ENCODE results near the gene ELAVL3.

ELAVL3 gene

DNA sequence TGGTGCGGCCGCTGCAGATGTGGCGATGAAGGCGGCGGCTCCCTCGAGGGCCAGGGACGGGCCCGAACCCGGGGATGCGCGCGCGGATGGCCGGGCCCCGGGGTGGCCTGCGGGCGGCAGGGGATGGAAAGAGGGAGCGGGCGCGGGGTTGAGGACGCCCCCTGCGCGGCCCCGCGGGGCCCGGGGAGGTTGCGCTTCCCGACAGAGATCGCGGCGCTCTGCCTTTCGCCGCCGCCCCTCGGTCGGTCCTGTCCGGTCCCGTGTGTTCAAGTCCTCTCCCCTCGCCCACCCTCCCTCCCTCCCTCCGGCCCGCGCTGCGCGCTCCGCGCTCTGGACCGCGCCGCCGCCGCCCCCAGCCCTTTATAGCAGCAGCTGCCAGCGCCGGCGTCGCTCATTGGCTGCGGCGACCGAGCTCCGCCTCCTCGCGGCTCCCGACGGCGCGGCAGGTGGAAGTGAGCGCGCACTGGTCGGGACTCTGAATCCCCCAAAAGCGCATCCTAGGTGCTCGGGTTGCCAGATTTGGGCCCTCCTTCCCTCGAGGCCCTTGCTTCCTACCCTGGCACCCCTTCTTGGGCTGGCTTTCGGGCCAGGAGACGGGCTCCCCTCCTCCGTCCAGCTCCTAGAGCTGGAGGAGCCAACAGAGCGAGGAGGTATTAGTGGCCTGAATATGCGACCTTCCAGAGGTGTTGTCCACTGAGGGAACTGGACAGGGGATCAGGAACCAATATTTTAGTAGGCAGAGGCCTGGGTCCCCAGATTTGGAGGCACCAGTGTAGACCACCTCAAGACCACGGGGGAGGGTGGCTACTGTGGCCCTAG is at the start of gene ELAVL3:
ELAVL3 (minus strand) TSS at position 332 of the 819 bp plus-strand sequence. CDS start 438 bp downstream, outside the sequence.
- peak; percentile 49 for DNase-seq

- DNase-seq: peak; percentile 83
Measured at GRCh38 chr19:11530432-11530831, 49.6 kb upstream of the ELAVL3 start.

- DNase-seq: peak; percentile 80
Measured at GRCh38 chr19:11528551-11529341, 47.9 kb upstream of the ELAVL3 start, which contains the start of gene ECSIT. Gene ECSIT (minus strand): TSS chr19:11529134. CDS start chr19:11519170, 9,964 bp downstream.

- DNase-seq: no peak
Measured at GRCh38 chr19:11519138-11519537, 38.3 kb upstream of the ELAVL3 start.

- no peak for DNase-seq
Measured at GRCh38 chr19:11513946-11514345, 33.1 kb upstream of the ELAVL3 start.

DNA sequence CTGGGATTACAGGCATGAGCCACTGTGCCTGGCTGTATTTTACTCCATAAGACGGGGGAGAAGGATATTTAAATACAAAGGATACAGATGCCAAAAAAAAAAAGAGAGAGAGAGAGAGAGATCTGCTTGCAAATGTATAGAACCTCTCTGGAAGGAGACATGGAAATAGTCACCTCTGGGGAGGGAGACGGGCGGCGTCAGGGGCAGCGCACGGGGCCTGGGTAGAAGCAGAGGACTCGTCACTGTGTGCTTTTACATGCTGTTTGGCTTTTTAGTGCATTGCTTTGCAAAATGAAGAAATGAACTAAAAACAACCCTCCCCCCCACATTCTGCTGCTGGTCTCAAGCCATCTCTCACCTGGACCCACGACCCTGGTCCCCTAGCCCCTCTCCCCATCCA is 29.6 kb upstream of the ELAVL3 start:
- no peak for DNase-seq

DNA sequence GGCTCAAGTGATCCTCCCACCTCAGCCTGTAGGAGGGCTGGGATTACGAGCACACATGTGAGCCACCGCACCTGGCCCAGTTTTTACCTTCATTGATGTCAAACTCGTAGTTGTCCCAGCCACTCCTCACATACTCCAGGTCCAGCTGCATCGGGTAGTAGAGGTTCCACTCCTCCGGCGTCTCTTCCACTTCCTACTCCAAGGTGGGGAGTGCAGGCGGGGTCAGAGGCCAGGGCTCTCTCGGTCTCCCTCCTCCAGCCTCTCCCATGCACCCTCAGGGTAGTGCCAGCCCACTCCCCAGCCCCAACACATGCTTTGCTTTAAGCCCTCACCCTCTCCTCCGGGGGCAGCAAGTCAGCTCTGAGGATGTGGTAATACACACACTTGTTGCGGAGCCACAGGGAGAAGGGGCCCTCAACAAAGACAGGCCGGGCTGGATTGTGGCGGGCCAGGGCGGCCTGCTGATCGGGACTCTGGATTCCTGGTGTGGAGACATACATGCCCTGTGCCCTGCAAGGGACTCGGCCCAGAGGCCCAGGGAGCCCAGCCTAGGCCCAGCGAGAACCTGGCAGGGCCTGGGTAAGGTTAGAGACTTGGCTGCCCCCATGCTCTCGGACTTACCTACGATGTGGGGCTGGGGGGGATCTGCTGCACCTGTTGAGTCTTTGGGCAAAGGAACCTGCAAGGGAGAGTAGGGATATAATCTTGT is 26.7 kb upstream of the ELAVL3 start:
- no peak for DNase-seq

DNA sequence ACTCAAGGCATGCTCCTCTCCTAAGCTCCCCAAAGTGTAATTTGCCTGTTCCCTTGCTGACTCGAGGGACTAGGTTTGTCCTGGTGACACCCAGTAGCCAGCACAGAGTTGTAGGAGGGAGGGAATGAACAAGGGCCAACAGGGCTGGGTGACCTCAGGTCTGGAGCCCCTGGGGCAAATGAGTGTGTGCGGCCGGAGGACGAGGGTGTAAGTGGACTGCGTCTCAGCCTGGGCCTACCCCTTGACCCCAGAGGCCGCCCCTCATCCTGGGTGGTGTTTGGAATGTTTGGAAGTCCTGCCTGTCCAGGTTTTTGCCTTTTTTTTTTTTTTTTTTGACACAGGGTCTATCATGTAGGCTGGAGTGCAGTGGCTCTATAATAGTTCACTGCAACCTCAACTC is 26.1 kb upstream of the ELAVL3 start:
- DNase-seq: no peak

- no peak for DNase-seq
Measured at GRCh38 chr19:11506101-11506555, 25.3 kb upstream of the ELAVL3 start.

DNA sequence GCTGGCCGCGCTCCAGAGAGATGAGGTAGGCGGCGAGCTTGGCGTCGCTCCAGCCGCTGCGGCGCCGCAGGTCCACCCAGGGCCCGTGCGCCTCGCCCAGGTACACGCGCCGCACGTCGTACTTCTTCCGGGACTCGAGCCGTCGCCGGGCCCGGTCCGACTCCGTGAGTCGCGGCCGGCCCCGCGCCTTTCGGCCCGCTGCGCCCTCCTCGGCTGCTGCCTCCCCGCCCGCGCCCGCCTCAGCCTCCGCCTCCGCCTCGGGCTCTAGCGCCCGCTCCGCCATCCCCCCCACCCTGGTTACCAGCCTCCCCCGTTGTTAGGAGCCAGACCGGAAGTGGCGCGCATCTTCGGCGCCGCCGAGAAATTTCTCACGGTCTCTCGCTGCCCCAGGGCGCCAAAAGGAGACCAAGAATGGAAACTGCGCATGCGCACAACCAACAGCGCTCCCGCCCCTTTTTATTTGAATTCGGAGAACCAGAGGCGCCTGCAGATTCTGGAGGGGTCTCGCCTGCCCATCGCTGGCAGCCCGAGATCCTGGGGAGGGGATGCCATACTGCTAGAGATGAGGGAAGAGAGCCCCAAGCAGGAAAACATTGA is 24.8 kb upstream of the ELAVL3 start, which contains the start of gene ZNF653:
ZNF653 (minus strand) TSS at position 336 of the 597 bp plus-strand sequence; CDS start at position 283, 53 bp downstream.
- DNase-seq: peak; percentile 53

DNA sequence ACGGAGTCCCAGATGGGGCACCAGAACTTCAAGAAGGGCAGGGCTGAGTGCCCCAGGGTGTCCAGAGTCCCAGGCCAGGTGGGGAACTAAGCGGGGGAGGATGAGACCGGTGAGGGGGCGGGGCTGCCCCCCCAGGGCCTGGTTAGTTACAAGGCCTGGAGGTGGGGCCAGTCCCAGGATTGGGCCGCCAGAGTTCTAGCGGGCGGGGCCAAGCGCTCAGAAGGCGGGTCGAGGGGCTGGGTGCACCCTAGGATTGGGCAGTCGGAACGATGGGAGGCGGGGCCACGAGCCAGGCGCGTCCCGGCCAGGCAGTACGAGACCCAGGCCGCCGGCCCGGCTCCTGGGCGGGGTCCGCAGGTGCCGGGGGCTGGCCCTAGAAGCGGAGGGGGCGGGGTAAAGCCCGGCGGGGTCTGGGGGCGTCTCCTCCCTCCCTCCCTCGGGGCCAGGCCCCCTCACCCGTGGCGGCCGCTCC is 24.2 kb upstream of the ELAVL3 start:
- DNase-seq: peak; percentile 78

DNA sequence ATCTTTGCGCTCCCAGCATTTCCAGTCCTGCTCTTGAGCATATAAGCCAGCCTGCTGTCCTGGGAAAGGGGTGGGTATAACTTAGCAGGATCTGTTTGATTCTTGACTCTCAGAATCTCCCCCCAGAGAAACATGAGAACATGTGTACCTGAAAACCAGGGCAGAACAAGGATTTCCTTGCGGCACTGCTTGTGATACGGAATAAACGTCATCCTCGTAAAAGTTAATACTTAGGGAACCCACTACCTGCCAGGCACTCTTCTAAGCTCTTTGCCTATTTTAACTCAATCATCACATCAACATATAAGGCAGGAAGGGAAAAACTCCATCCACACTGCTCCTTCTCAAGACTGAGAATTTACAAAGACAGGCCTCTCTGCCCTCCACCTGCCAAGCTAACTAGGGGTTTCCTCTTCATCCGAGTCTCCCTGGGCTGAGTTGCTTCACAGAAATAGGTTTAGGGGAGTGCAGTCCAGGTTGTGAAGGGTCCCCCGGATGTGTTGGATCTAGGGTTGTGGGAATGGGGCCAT is 23.7 kb upstream of the ELAVL3 start:
- DNase-seq: no peak

- DNase-seq: no peak
Measured at GRCh38 chr19:11499890-11500420, 19.1 kb upstream of the ELAVL3 start.

GRCh38 chr19:11499220-11499726 is 18.4 kb upstream of the ELAVL3 start:
- no peak for DNase-seq

GRCh38 chr19:11496391-11497163 is 15.7 kb upstream of the ELAVL3 start:
- no peak for DNase-seq

GRCh38 chr19:11495885-11496284 is 15.0 kb upstream of the ELAVL3 start:
- no peak for DNase-seq

DNA sequence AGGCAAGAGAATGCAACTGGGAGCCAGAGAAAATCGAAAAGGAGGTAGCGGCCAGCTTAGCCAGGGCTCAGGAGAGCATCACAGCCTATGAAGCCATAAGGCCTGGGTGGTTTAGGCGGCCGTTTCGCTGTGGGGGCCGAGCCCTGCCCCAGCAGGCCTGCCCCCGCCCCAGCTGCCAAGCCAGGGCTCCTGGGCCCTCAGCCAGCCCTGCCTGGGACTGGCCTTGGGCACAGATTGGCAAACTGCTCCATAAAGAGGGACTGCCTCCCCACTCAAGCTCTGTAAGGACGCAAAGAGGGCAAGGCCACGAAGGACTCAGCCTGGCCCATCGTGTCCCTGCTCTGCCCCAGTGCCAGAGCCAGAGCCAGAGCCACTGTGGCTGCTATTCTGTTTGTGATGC is 14.6 kb upstream of the ELAVL3 start:
- DNase-seq: no peak

DNA sequence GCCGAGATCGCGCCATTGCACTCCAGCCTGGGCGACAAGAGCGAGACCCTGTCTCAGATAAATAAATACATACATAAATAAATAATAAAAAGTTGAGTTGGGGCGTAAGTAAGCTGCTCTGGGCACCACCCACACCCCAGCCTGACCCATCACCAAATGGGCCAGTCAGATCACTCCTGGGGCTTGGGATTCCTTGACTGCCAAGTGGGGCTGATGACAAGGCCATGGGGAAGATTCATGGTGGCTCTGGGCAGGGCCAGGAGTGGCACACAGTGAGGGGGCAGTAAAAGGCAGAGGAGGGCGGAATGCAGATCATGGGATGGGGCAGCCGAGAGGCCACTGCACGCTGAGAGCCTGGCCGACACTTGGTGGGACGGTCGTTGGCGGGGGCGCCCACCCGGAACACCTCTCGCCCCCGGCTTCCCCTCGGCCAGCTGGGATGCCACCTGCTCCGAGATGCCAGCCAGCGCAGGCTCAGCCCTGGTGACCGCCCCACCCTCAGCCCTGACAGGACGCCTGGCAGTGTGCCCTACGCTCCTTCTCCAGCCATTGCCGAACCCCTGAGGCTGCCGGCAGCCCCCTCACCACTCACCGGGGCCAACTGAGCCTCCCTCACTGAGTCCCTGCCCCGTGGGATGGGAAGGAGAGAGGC is 13.9 kb upstream of the ELAVL3 start:
- DNase-seq: no peak

- DNase-seq: no peak
Measured at GRCh38 chr19:11489378-11489777, 8.5 kb upstream of the ELAVL3 start.

Data from NCI-H1436 treated with DMSO at 0.1 percent for 48 hours (cell line).